Neural crest cell (in vitro differentiated cells): ENCODE results near the gene ACO2. TPM values are rescaled to one million over a fixed set of nuclear protein-coding genes. Genes with fewer than 3 reads are reported as not detected.

Experiments
- DNase-seq: peaks from one replicate; pipeline ENCODE4 v3.0.0; 2021; ENCODE audit warnings: low read depth, mixed read lengths, low spot score
- H3K27ac Mint-ChIP-seq: one replicate; pipeline ENCODE4 v1.8.0; 2021; ENCODE audit warnings: mild to moderate bottlenecking, mixed read lengths; ENCODE audit not compliant: unreplicated experiment
- H3K27me3 Mint-ChIP-seq: 2 replicates; pipeline ENCODE4 v1.8.0; 2021; ENCODE audit warnings: low read depth, mild to moderate bottlenecking, mixed read lengths
- H3K36me3 Mint-ChIP-seq: 2 replicates; pipeline ENCODE4 v1.8.0; 2021; ENCODE audit warnings: low read depth, mild to moderate bottlenecking, mixed read lengths
- H3K4me1 Mint-ChIP-seq: 2 replicates; pipeline ENCODE4 v1.8.0; 2021; ENCODE audit warnings: mixed read lengths
- H3K4me3 Mint-ChIP-seq: one replicate; pipeline ENCODE4 v1.8.0; 2021; ENCODE audit warnings: mild to moderate bottlenecking, mixed read lengths
- H3K9me3 Mint-ChIP-seq: 2 replicates; pipeline ENCODE4 v1.8.0; 2021; ENCODE audit warnings: mixed read lengths
- total RNA-seq: library from RNA; stranded (reverse); gene quantifications from 2 replicates; pipeline ENCODE4 v1.2.1, GENCODE V29; 2021
- TF ChIP-seq, protein P1 (sequence below): fragments of 200-600 bp; sonication (generic); conservative IDR thresholded peaks from 2 replicates; pipeline ENCODE4 v1.5.0; 2021; ENCODE audit warnings: antibody characterized with exemption, mild to moderate bottlenecking

The ACO2 gene
- total RNA-seq, 1 donor from 2014 or later = 80.6 TPM

DNA sequence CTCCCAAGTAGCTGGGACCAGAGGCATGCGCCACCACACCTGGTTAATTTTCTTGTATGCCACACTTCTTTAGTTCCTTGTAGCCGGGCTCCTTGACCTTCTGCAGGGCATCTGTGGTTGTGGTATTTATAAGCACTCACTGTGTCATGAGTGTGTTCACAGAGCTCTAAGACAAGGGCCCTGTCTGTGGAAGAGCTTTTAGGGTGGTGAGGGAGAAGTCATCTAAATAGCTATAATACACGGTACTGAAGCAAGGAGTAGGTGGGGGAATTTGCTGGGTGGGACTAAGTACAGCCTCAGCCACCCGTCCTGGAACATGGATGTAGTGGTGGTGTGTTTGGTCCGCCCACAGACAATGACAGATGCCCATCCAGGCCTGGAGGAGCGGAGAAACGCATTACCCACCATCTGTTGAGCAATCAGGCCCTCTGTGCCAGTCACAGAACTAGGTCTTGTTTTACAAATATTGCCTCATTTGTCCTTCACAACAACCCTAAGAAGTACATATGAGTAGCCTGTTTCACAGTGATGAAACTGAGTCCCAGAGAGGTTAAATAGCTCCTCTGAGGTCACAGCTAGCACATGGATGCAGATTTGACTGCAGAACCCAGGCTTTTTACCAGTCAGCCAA, 10.1 kb downstream of the ACO2 start:
- H3K27ac Mint-ChIP-seq = peak overlapping the region; percentile 71
- DNase-seq = no peak
- H3K36me3 Mint-ChIP-seq = no peaks in the 10 kb centered on the region
- peaks cover 29% of the 10 kb centered on the region for H3K4me1 Mint-ChIP-seq
- H3K4me3 Mint-ChIP-seq = peak overlapping the region; percentile 73
- no peaks in the 10 kb centered on the region for H3K27me3 Mint-ChIP-seq
- TF ChIP-seq, protein P1, sequence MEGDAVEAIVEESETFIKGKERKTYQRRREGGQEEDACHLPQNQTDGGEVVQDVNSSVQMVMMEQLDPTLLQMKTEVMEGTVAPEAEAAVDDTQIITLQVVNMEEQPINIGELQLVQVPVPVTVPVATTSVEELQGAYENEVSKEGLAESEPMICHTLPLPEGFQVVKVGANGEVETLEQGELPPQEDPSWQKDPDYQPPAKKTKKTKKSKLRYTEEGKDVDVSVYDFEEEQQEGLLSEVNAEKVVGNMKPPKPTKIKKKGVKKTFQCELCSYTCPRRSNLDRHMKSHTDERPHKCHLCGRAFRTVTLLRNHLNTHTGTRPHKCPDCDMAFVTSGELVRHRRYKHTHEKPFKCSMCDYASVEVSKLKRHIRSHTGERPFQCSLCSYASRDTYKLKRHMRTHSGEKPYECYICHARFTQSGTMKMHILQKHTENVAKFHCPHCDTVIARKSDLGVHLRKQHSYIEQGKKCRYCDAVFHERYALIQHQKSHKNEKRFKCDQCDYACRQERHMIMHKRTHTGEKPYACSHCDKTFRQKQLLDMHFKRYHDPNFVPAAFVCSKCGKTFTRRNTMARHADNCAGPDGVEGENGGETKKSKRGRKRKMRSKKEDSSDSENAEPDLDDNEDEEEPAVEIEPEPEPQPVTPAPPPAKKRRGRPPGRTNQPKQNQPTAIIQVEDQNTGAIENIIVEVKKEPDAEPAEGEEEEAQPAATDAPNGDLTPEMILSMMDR = no peak
- H3K9me3 Mint-ChIP-seq = no peaks in the 10 kb centered on the region

DNA sequence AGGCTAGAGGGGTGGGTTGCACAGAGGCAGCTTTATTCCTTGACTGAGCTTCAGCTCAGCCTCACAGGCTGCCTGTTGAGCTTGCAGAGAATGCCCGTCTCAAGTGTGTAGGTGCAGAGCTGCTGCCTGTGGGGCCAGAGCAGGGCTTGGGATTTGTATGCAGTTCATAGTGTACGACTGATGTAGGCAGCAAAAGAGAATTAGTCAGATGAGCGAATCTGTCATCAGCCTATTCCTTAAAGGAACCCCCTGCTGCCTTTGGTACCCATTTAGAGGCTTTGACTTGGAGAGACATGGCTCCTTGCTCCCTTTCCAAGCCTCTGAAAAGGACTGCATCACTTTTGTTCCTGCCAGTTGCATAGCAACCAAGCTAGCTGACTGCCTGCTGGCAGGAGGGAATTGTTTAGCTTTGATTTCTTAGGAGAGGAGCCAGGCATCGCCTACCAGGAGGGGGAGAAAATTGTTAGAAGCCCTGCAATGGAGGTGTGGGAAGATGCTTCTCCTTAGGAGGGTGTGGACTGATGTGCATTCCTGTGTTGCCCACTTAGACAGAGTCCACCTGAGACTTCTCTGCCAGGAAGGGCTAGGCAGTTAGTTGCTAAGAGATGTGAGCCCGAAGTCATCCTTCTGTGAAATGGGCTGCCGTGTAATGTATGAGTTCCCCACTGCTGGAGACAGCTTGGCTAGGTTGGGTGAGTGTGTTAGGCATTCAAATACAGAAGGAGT, 10.9 kb downstream of the ACO2 start:
- DNase-seq = peak; percentile 12
- Mint-ChIP-seq H3K4me1 (peaks cover 29% of the 10 kb centered on the region), H3K36me3 (no peaks in the 10 kb centered on the region), H3K4me3 (peak overlapping the region; percentile 73), H3K9me3 (no peaks in the 10 kb centered on the region), H3K27ac (peak overlapping the region; percentile 92), H3K27me3 (no peaks in the 10 kb centered on the region)
- TF ChIP-seq, protein P1 = no peak

DNA sequence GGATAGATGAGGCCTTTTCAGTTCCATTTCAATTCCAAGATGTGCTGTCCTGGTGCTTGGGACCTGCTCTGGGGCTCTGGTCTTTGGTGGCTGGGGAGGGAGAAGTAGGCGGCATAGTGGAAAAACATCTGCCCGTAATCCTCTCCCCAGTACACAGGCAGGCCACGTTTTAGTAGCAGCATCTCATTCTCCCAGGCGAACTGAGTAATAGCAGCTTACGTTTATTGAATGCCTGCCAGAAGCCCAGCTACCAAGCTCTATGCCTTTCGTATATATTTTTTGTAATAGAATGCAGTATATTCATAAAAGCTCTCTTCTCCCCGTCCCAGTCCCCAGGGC, 11.4 kb downstream of the ACO2 start:
- Mint-ChIP-seq H3K9me3 (no peaks in the 10 kb centered on the region), H3K4me1 (peaks cover 29% of the 10 kb centered on the region), H3K27ac (no peak overlapping the region), H3K4me3 (no peak overlapping the region), H3K36me3 (no peaks in the 10 kb centered on the region), H3K27me3 (no peaks in the 10 kb centered on the region)
- DNase-seq = no peak
- TF ChIP-seq, protein P1 = no peak

DNA sequence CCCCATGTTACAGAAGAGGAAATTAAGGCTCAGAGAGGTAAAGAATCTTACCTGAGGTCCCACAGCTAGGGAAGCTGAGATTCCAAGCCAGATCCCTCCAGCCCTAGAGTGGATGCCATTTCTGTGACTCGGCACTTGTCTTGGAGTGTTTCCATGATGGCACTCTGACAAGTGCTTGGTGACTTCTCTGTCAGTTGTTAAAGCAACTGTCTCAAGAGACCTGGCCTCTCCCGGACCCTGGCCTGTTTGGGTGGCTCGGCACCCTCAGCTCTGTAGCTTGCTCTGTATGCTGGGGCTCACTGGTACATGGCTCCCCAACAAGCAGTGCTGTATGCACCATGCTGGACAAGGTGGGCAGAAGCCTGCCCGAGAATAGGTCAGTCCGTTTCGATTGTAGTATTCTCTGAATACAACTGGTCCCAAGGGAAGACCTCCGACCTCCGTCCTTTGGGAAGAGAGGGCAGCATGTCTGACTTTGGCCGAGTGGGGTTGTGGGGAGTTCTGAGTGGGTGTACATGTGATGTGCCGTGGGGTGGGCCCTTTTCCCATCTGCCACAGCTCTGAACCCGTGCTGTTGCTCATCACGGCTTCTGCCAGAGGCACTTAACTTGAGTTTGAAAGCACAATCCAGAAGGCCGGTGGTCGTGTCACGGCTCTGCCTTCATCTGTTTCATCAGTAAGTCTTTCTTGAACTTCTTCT, 12.4 kb downstream of the ACO2 start:
- Mint-ChIP-seq H3K27ac (no peak overlapping the region), H3K36me3 (no peaks in the 10 kb centered on the region), H3K4me3 (no peak overlapping the region), H3K27me3 (no peaks in the 10 kb centered on the region), H3K4me1 (peaks cover 34% of the 10 kb centered on the region), H3K9me3 (no peaks in the 10 kb centered on the region)
- DNase-seq = no peak
- TF ChIP-seq, protein P1 = no peak

DNA sequence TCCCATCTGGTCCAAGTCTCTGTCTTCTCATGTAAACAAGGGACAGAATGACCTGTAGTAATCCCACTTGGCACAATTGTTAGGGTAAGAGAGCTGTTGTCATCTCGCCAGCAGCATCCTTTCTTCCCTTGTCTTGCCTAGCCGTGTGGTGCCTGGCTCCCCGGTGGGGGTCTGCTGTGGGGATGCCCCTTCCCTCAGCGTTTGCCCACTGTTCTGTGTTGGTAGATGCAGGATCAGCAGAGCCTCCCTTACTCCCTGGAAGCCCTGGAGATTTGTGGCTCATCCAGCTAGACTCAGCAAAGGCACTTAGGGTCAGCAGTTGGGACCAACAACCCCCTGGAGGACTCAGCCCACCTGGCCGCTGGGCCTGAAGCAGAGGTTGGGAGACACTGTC, 13.0 kb downstream of the ACO2 start:
- H3K4me3 Mint-ChIP-seq = no peak overlapping the region
- peaks cover 34% of the 10 kb centered on the region for H3K4me1 Mint-ChIP-seq
- no peaks in the 10 kb centered on the region for H3K36me3 Mint-ChIP-seq
- no peaks in the 10 kb centered on the region for H3K9me3 Mint-ChIP-seq
- no peak for DNase-seq
- H3K27ac Mint-ChIP-seq = no peak overlapping the region
- TF ChIP-seq, protein P1 = no peak
- H3K27me3 Mint-ChIP-seq = no peaks in the 10 kb centered on the region
